ENCODE measurements around the gene TPD52L1.

DNA sequence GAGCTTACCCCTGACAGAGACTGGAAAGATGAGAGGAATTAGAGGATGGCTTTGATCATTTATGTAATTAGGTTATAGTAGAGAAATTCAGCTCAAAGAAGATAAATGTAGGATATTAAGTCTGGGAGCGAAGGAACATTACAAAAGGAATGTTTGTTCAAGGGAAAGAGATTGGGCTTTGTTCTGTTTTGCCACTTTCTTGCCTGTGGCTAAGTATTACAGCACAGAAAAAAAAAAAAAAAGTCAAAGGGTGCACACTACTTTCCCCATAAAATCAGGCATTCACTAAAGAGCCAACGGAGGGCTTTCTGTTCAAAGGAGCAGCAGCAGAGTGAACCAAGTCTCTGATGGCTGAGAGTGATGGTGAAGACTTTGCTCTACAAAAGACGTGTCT, 153.2 kb downstream of the TPD52L1 start:
- no peak for TF ChIP-seq POLR2A (IDR thresholded peaks at IDR 0.05)
- TF ChIP-seq CTCF (IDR thresholded peaks at IDR 0.05): no peak

Data from uterus (tissue), 2 donors.